DOHH2 (cell line): ENCODE measurements around the gene PIK3CB.

Experiments used
- EZH2phosphoT487 ChIP-seq: fragments of 200-600 bp; sonication (generic); IDR thresholded peaks from 2 replicates; pipeline ENCODE4 v1.6.1; 2017; ENCODE audit warnings: borderline replicate concordance, mild to moderate bottlenecking, antibody characterized with exemption, low read length, moderate library complexity, mixed read lengths
- TF ChIP-seq, protein P1 (sequence below): fragments of 200-600 bp; sonication (generic); IDR thresholded peaks from one replicate; pipeline ENCODE4 v1.5.1; 2014; ENCODE audit warnings: antibody characterized with exemption, mild to moderate bottlenecking, low read depth, low read length; ENCODE audit not compliant: poor library complexity, severe bottlenecking

DNA sequence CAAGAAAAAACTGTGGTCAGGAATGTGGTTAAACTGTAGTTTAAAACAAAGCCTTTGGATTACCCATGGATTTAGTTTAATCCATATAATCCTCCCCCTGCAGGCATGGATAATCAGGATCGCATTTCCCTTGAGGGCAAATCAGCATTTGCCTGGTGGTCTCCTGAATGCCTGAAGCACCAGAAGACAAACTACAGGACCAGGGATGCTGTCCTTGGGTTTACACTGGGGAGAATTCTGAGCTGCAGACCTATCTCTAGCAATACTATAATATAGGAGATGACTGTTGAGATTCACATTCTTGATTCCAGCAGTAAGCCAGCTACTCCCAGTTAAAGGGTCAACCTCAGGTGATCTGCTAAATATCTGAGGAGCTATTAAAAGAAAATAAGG lies 10.6 kb downstream of the PIK3CB start:
- TF ChIP-seq, protein P1, sequence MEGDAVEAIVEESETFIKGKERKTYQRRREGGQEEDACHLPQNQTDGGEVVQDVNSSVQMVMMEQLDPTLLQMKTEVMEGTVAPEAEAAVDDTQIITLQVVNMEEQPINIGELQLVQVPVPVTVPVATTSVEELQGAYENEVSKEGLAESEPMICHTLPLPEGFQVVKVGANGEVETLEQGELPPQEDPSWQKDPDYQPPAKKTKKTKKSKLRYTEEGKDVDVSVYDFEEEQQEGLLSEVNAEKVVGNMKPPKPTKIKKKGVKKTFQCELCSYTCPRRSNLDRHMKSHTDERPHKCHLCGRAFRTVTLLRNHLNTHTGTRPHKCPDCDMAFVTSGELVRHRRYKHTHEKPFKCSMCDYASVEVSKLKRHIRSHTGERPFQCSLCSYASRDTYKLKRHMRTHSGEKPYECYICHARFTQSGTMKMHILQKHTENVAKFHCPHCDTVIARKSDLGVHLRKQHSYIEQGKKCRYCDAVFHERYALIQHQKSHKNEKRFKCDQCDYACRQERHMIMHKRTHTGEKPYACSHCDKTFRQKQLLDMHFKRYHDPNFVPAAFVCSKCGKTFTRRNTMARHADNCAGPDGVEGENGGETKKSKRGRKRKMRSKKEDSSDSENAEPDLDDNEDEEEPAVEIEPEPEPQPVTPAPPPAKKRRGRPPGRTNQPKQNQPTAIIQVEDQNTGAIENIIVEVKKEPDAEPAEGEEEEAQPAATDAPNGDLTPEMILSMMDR, result no peak
- no peak for TF ChIP-seq EZH2phosphoT487
